Measurements from ENCODE around the gene MTMR12. TPM values are rescaled to one million over a fixed set of nuclear protein-coding genes. Genes with fewer than 3 reads are reported as not detected.

MTMR12 gene
- total and polyA plus RNA-seq, 2 experiments from 2014 or later = 18.3 to 51.6 TPM

GRCh38 chr5:32202394-32202793, 110.3 kb downstream of the MTMR12 start:
- Mint-ChIP-seq H3K36me3 (ENCODE audit: low read depth) (peaks cover 7% of the 10 kb centered on the region), H3K27me3 (ENCODE audit: insufficient read depth, low read depth, poor library complexity) (peaks cover 4% of the 10 kb centered on the region), H3K4me3 (no peak overlapping the region), H3K4me1 (no peaks in the 10 kb centered on the region), H3K27ac (no peak overlapping the region), H3K9me3 (peaks cover 15% of the 10 kb centered on the region)
- no peak overlapping the region for H2AFZ ChIP-seq
- H3K4me2 ChIP-seq = no peak overlapping the region
- no peak for ATAC-seq
- no peaks in the 10 kb centered on the region for H3K36me3 ChIP-seq (ENCODE audit: insufficient read depth)
- no peak overlapping the region for H3K4me3 ChIP-seq
- no peaks in the 10 kb centered on the region for H3K79me2 ChIP-seq (replicated peaks; ENCODE audit: insufficient read depth)
- no peaks in the 10 kb centered on the region for H3F3A ChIP-seq (replicated peaks; ENCODE audit: low read depth)
- DNase-seq (ENCODE audit: low spot score) = no peak
- H3K27ac ChIP-seq (ENCODE audit: low read depth) = no peak overlapping the region
- no peaks in the 10 kb centered on the region for H3K4me1 ChIP-seq (ENCODE audit: insufficient read depth)
- TF ChIP-seq NANOG (IDR thresholded peaks at IDR 0.05; ENCODE audit: borderline replicate concordance) (no peak), ZNF331 (CRISPR knock-in tag; IDR thresholded peaks at IDR 0.05; ENCODE audit: low read depth) (no peak)
- H3K9me2 ChIP-seq (ENCODE audit: insufficient read depth) = no peaks in the 10 kb centered on the region
- H4K20me1 ChIP-seq (replicated peaks; ENCODE audit: insufficient read depth) = no peaks in the 10 kb centered on the region
- no peaks in the 10 kb centered on the region for H3K27me3 ChIP-seq (ENCODE audit: insufficient read depth)

DNA sequence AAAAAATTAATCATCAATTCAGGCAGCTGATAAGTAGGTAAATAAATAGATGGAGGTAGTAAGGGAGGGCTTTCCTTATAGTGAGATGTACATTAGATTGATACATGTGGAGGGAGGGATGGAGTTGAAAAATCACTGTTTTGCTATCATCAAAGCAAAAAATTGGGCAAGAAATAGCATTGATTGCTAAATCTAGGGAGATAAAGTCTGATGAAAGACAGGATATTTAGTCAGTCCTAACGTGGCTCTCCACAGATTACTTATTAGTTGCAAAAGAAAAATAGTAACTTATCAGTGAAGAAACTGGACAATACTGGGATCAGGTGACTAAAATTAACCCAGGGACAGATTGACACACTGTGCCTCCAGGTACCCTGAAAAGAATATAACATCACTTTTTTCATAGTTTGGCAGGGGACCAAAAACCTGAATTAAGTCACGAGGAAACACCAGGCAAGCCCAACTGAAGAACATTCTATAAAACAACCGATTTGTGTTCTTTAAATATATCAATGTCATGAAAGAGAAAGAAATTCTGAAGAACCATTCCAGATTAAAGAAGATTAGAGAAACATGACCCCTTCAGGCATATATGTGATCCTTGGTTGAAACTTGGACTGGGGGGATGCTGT, 111.5 kb downstream of the MTMR12 start:
- no peaks in the 10 kb centered on the region for H3K79me2 ChIP-seq (replicated peaks; ENCODE audit: insufficient read depth)
- no peaks in the 10 kb centered on the region for H3K36me3 Mint-ChIP-seq (ENCODE audit: low read depth)
- H3K36me3 ChIP-seq (ENCODE audit: insufficient read depth) = no peaks in the 10 kb centered on the region
- H3K27ac ChIP-seq (ENCODE audit: low read depth) = no peak overlapping the region
- peaks cover 4% of the 10 kb centered on the region for H3K27me3 Mint-ChIP-seq (ENCODE audit: insufficient read depth, low read depth, poor library complexity)
- no peaks in the 10 kb centered on the region for H3F3A ChIP-seq (replicated peaks; ENCODE audit: low read depth)
- no peaks in the 10 kb centered on the region for H3K4me1 ChIP-seq (ENCODE audit: insufficient read depth)
- no peaks in the 10 kb centered on the region for H3K4me1 Mint-ChIP-seq
- H4K20me1 ChIP-seq (replicated peaks; ENCODE audit: insufficient read depth) = no peaks in the 10 kb centered on the region
- no peaks in the 10 kb centered on the region for H3K9me2 ChIP-seq (ENCODE audit: insufficient read depth)
- no peak overlapping the region for H2AFZ ChIP-seq
- H3K4me2 ChIP-seq = no peak overlapping the region
- H3K27ac Mint-ChIP-seq = no peak overlapping the region
- DNase-seq (ENCODE audit: low spot score) (no peak), ATAC-seq (no peak)
- no peak overlapping the region for H3K4me3 Mint-ChIP-seq
- H3K9me3 Mint-ChIP-seq = peaks cover 4% of the 10 kb centered on the region
- H3K4me3 ChIP-seq = no peak overlapping the region
- H3K27me3 ChIP-seq (ENCODE audit: insufficient read depth) = no peaks in the 10 kb centered on the region
- no peak for TF ChIP-seq NANOG (IDR thresholded peaks at IDR 0.05; ENCODE audit: borderline replicate concordance)
- no peak for TF ChIP-seq EZH2 (IDR thresholded peaks at IDR 0.05; ENCODE audit: low read depth, unreplicated experiment)
- no peak for TF ChIP-seq CREB1 (CRISPR knock-in tag; IDR thresholded peaks at IDR 0.05; ENCODE audit: low read depth)
- no peak for TF ChIP-seq POLR2AphosphoS5 (IDR thresholded peaks at IDR 0.05; ENCODE audit: low read depth)
- no peak for TF ChIP-seq JUNB (IDR thresholded peaks at IDR 0.05; ENCODE audit: unreplicated experiment)
- TF ChIP-seq, protein P1, sequence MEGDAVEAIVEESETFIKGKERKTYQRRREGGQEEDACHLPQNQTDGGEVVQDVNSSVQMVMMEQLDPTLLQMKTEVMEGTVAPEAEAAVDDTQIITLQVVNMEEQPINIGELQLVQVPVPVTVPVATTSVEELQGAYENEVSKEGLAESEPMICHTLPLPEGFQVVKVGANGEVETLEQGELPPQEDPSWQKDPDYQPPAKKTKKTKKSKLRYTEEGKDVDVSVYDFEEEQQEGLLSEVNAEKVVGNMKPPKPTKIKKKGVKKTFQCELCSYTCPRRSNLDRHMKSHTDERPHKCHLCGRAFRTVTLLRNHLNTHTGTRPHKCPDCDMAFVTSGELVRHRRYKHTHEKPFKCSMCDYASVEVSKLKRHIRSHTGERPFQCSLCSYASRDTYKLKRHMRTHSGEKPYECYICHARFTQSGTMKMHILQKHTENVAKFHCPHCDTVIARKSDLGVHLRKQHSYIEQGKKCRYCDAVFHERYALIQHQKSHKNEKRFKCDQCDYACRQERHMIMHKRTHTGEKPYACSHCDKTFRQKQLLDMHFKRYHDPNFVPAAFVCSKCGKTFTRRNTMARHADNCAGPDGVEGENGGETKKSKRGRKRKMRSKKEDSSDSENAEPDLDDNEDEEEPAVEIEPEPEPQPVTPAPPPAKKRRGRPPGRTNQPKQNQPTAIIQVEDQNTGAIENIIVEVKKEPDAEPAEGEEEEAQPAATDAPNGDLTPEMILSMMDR (conservative IDR thresholded peaks at IDR 0.05; ENCODE audit: low read depth in 2 of 2) = no peak
- no peak for TF ChIP-seq STAT1 (IDR thresholded peaks at IDR 0.05; ENCODE audit: unreplicated experiment)
- no peak for TF ChIP-seq ZNF114 (CRISPR knock-in tag; IDR thresholded peaks at IDR 0.05)
- TF ChIP-seq REST (IDR thresholded peaks at IDR 0.05; ENCODE audit: unreplicated experiment) = no peak
- no peak for TF ChIP-seq EZH2phosphoT487 (IDR thresholded peaks at IDR 0.05; ENCODE audit: unreplicated experiment)

Measured in GM23338 (cell line).